HL-60 (cell line): Measurements from ENCODE around the gene LRFN2.

Source experiments
- CTCF ChIP-seq: IDR thresholded peaks from one replicate; pipeline ENCODE4 v1.5.1; 2011; ENCODE audit warnings: low read length, control low read depth, inconsistent platforms; ENCODE audit not compliant: insufficient read depth
- REST ChIP-seq: IDR thresholded peaks from 2 replicates; pipeline ENCODE4 v1.6.1; 2012; ENCODE audit warnings: low read depth; ENCODE audit not compliant: insufficient replicate concordance

GRCh38 chr6:40599555-40599954 lies 12.4 kb upstream of the LRFN2 start:
- no peak for TF ChIP-seq CTCF
- TF ChIP-seq REST: peak; percentile 87
